HG03442 (cell line): ENCODE results near the gene STRBP.

Source experiments
- ATAC-seq: cut with Tn5 transposase; IDR thresholded peaks from one replicate; pipeline ENCODE4 v1.9.1; 2021; ENCODE audit warnings: mild to moderate bottlenecking, moderate library complexity; ENCODE audit not compliant: unreplicated experiment

The STRBP gene

GRCh38 chr9:123104807-123105206 lies 163.6 kb downstream of the STRBP start:
- ATAC-seq, result no peak

- ATAC-seq, result no peak
Observed at GRCh38 chr9:123102375-123103113, 165.8 kb downstream of the STRBP start.

- no peak for ATAC-seq
Observed at GRCh38 chr9:123099548-123099947, 168.8 kb downstream of the STRBP start.

GRCh38 chr9:123099042-123099441 lies 169.3 kb downstream of the STRBP start:
- ATAC-seq, result no peak

- ATAC-seq, result no peak
Observed at GRCh38 chr9:123098096-123098459, 170.3 kb downstream of the STRBP start.

GRCh38 chr9:123097430-123098095 lies 170.8 kb downstream of the STRBP start:
- ATAC-seq, result no peak

- no peak for ATAC-seq
Observed at GRCh38 chr9:123096987-123097386, 171.4 kb downstream of the STRBP start.

- no peak for ATAC-seq
Observed at GRCh38 chr9:123093141-123093540, 175.2 kb downstream of the STRBP start.

- no peak for ATAC-seq
Observed at GRCh38 chr9:123091459-123091858, 176.9 kb downstream of the STRBP start.

- no peak for ATAC-seq
Observed at GRCh38 chr9:123090956-123091355, 177.4 kb downstream of the STRBP start.

- no peak for ATAC-seq
Observed at GRCh38 chr9:123090198-123090896, 178.0 kb downstream of the STRBP start.

GRCh38 chr9:123089790-123090189 lies 178.6 kb downstream of the STRBP start:
- no peak for ATAC-seq

GRCh38 chr9:123089040-123089439 lies 179.3 kb downstream of the STRBP start:
- ATAC-seq, result no peak

GRCh38 chr9:123087359-123087888 lies 181.0 kb downstream of the STRBP start:
- no peak for ATAC-seq

- ATAC-seq, result no peak
Observed at GRCh38 chr9:123085916-123086315, 182.5 kb downstream of the STRBP start.

- no peak for ATAC-seq
Observed at GRCh38 chr9:123084256-123084655, 184.1 kb downstream of the STRBP start.

- ATAC-seq, result no peak
Observed at GRCh38 chr9:123083680-123084079, 184.7 kb downstream of the STRBP start.

GRCh38 chr9:123081824-123082223 lies 186.6 kb downstream of the STRBP start:
- no peak for ATAC-seq

- ATAC-seq, result no peak
Observed at GRCh38 chr9:123080444-123080843, 187.9 kb downstream of the STRBP start.

- no peak for ATAC-seq
Observed at GRCh38 chr9:123074628-123075027, 193.8 kb downstream of the STRBP start.

- ATAC-seq, result no peak
Observed at GRCh38 chr9:123073991-123074422, 194.4 kb downstream of the STRBP start.

GRCh38 chr9:123073441-123073840 lies 194.9 kb downstream of the STRBP start:
- no peak for ATAC-seq
